Stimulated activated CD8-positive, alpha-beta memory T cell treated with anti-CD3 and anti-CD28 coated beads, Interleukin-15, amount 100 ng/mL, for 4 hours (primary cell): ENCODE data around the gene GALNT10.
"Not testable (repeated sequence)": the region's sequence is repeated elsewhere in the genome, so short reads cannot be mapped to it uniquely, and the experiment has no call there.

Experiments used
- DNase-seq, 2 donors: peaks; one replicate each; pipeline ENCODE4 v3.0.0-alpha.2; 2020; ENCODE audit warnings: low read depth in 2 of 2

GALNT10 gene

DNA sequence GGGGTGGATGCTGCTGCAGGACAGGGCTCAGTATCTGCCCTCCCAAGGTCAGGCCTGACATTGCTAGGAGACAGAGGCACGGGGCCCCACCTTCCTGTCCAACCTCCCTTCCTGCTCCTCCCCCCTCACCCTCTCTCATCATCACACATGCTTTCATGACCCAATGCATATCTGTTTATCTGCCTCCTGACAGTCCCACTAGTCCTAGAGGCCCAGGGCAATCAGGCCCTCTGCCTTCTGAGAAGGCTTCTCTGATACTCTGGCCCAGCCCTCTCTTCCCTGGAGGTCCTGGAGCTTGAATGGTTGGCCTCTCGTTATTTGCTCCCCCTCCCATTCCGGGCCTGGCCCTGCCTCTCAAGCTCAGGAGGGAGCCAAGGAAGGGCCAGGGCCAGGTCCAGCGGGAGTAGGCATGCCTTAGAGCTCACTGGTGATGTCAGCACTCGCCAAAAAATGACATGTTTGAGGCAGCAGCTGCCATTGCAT is 164.6 kb downstream of the GALNT10 start:
- no peak for DNase-seq

DNA sequence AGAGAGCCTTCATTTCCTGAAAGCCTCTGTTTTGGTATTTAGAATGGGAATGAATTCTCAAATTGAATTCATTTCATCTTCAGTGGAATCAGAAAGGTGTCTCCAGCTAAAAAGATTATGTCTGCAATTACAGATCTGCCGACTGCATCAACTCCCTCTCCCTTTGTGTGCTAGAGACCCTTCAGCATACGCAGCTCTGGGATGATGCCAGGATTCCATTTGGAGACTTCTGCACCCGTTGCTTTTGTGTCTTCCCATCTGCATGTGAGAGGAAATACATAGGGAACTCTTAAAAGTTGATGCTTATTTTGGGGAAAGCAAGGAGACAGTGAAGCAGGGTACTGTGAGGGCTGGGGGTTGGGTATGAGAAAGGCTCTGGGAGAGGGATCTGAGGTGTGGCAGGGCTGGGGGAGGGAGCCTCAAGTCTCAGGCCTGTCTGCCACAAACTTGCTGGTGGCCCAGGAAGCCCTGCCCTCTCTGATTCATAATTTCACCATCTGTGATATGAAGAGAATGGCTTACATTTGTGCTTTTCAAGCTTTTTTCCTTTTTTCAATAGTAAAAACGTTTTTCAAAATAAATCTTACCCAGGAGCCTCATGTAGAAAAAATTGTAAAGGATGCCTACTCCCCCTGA is 165.6 kb downstream of the GALNT10 start:
- DNase-seq, result no peak

DNA sequence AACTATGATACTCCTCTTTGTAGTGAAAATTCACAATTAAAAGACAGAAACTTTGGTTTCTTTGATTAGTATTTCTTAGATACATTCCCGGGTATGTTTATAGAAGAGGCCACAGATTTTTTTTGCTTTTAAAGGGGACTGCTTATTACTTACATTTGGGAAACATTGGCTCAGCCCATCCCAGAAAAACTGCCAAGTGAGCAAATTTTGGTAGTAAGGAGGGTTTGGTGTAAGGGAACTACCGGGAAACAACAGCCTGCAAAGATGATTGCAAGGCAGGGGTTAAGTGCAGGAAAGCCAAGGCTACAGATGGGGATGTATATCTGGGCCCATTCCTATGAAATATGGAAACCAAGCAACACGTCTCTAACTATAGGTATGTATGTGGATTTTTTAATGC is 166.4 kb downstream of the GALNT10 start:
- no peak for DNase-seq

DNA sequence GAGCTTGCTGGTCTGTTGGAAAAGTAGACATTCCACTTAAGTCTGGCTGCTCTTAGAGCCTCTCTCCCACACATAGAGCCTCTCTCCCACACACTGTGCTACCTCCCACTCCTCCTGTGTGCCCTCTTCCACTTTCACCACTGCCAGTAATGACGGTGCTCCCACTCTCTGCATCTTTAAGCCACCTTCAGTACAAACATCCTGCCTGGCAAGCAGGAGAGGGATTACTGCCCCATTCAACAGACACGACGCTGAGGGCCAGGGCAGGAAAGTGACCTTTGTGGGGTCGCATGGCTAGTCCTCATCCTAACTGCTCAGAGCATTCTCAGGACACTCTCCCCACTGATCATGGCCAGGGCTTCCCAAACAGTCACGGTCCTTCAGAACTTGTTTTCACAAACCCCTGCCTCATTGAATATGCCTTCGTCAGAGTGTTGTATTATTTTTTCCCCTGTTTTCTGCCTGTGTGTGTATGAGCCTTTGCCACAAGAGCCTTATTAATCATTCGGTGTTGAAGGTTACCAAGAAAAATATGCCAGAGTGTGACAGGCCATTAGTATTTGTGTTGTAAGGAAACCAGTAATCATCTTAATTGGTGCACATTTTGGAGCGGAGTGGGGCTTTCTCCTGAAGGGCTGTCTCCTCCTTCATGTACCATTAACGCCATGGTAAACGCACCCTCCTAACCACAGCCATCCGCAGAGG is 168.1 kb downstream of the GALNT10 start:
- no peak for DNase-seq

DNA sequence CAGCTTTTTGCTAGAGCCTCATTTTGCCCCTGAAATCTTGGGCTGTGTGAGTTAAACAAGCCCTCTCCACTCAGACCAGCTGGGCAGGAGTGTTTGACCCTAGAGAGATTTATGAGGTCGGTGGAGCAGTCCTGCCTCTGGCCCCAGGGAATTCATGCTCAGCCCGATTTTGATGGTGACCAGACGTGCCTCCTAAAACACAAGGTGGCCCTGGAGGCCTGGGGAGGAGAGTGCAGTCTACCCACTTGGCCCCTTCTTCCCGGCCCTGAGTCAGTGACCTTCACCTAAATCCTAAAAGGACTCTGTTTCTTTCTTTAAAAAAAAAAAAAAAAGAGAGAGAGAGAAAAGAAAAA is 168.7 kb downstream of the GALNT10 start:
- no peak for DNase-seq

DNA sequence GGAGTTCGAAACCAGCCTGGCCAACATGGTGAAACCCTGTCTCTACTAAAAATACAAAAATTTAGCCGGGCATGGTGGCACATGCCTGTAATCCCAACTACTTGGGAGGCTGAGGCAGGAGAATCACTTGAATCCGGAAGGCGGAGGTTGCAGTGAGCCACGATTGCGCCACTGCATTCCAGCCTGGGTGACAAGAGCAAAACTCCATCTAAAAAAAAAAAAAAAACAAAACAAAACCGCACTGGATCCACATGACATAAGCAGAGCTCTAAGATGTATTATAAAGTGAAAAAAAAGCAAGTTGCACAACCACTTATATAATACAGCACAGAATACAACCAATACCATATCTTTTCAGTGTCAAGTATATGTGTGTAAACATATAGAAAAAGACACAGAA is 169.7 kb downstream of the GALNT10 start:
- DNase-seq, result not testable (repeated sequence)

DNA sequence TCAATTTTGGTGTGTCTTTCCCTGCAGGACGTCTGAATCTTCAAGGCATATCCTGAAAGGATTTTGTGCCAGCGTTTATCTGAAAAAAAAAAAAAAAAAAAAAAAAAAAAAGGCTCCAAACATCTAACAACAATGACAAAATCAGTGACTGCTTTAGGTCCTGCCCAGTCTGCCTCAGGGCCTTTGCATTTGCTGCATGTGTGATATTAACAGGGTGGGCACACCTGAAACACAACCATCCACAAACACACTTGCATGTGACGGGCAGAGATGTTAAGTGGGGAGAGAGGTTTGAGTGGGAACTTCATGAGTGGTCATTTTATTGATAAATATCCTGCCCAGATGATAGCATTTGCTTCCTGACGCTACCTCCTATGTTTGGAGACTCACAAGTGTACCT is 172.9 kb downstream of the GALNT10 start:
- no peak for DNase-seq

DNA sequence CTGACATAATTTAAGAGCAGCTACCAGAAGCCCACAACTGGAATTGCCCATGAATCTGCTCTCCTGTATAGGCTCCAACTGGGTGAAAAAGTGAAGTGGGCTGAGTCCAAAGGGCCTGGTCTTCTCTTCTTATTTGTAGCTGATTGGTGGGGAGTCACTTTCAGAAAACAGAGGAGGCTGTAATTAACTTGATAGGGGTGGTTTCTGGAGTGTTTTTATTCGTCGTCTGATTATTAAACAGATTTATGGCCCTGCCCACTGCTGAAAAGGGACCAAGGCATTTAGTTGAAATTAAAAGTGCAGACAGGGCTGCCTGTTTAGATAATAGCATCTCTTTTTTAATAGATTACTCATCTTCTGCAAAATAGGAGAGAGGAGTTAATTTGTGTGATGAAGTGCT is 174.2 kb downstream of the GALNT10 start:
- DNase-seq, result no peak

DNA sequence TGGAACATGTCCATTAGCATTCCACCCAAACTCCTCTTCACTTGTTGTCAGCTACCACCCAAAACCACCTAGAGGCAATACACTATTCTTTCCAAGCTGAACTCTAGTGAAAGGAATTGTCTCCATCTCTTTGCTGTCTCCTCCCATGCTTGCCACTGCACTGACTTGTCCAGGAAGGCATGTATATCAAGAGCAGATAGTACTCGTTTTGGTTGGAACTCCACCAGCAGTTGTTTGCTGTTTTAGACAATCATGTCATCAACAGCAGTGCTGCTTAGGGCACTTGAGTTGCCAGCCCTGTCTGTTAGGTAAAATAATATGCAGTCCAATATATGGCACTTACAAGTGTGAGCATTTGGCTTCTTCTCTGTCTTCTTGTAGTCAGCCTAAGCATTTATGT is 175.3 kb downstream of the GALNT10 start:
- no peak for DNase-seq

DNA sequence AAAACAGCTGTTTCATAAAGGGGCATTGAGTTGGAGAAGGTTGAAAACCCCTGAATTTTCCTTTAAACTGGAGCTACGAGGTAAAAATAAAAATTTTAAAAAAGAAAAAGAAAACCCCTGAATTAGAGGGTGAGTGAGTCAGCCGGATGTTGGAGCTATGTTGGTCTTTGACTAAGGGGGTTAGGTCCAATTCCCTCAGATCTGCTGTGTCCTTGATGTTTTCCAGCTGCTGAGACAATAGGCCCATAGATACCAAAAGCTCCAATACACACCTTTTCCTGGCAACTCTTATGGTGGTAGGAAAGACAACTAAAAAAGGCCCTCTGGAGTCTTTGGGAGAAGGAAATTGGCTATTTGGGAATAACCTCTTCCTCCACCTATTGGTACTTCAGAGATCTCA is 175.8 kb downstream of the GALNT10 start:
- no peak for DNase-seq

DNA sequence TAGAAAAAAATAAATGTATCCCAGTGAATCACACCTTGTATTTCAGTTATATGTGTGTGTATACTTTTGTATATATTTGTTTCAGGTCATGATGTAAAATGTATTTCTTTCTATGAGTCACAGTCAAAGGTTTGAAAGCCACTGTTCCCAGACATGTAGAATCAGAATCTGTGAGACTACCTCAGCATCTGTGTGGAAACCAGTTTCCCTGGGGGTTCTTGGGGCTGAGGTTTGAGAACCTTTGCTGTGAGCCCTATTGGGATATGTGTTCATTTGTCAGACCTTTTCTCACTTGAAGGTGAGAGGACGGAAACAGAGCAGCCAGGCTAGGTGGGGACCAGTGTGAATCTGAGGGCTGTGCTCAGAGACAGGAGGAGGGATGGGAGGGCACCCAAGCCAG is 176.6 kb downstream of the GALNT10 start:
- DNase-seq, result no peak

DNA sequence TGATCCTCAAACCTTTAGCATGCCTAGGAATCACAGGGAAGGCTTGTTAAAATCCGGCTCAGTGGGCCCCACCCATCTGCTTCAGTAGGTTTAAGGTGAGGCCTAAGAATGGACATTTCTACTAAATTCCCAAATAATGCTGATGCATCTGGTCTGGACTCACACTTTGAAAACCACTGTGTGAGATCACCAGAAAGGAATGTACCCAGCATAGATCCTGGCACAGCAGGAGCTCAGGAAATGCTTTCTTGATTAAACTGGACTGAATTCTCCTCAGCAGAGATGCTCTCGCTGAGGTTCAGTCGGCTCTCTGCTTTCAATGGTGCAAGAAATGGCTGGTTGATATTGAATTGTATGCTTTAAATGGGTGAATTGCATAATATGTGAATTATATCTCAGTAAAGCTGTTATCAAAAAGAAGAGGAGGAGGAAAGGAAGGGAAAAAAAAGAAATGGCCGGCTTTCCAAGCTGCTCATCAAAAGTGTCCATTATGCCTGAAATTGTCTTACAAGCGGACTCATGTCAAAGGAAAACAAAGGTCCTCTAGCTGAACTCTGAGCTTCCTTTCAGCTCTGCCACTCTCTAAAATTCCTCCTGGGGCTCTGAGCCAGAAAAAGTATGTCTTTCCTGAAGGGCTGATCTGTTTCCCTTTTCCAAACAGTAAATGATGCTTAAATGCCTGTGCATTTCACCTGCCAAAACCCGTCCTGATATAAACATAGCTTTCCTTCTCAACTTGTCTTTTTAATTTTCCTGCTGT is 177.7 kb downstream of the GALNT10 start:
- no peak for DNase-seq

DNA sequence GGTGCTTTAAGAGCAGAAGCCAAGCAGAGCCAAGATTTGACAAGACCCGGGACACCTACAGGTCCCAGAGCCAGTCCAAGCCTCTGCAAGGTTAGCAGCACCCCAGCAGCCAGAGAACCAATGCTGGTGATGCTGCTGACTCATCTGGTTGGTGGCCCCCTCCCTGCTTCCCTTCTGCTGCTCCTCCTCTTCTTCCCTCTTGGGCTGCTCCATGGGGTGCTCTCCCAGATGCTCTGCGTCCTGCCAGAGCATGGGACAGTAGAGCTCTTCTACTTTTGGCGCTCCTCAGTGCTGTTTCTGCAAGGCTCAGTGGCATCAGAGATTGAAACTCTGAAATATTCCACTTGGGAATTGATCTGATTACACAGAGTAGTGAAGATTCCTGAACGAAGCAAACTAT is 179.1 kb downstream of the GALNT10 start:
- DNase-seq, result no peak

DNA sequence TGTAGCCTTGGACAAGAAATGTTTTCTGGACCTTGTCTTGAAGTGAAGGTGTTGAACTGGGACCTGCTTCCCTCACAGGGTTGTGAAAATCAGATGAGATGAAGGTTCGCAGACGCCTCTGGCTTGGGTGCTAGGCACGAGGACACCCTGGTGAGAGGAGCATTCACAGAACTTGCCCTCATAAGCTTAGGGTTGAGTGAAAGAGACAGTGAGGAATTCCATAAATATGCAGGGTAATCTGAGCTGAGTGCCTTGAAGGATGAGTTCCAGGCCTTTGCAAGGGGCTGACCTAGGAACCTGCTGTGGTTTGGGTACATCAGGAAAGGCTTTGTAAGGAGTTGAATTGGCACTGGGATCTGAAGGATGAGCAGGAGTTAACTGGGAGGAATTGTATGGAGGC is 179.6 kb downstream of the GALNT10 start:
- no peak for DNase-seq

DNA sequence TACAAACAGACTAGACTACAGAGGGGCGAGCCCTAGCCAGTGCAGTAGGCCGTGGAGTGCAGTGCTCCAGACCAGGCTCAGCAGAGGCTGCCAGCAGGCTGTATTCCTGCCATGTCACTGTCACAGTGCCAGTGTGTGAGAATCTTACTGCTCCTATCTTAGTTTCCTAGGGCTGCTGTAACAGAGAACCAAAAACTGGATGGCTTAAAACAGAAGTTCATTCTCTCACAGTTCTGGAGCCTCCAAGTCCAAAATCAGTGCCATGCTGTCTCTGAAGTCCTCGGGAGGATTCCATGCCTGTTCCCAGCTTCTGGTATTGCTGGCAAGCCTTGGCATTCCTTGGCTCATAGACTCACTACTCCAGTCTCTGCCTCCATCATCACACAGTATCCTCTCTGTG is 180.3 kb downstream of the GALNT10 start:
- DNase-seq, result no peak

DNA sequence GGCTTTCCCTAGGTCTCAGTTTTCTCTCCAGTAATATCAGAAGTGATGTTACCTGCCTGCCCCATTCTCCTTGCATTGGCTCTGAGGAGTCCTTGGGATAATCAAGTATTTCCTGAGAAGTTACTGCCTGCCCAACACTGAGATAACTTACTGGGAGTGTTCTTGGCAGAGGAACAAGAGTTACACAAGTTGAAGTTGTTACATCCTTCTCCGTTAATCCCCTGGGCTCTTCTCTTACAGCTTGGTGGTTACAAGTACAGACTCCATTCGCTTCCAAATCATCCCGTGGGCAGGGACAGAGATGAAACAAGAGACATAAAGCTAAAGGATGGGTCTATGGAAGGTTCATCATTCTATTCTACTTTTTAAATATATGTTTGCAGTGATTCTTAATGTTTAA is 181.2 kb downstream of the GALNT10 start:
- no peak for DNase-seq

DNA sequence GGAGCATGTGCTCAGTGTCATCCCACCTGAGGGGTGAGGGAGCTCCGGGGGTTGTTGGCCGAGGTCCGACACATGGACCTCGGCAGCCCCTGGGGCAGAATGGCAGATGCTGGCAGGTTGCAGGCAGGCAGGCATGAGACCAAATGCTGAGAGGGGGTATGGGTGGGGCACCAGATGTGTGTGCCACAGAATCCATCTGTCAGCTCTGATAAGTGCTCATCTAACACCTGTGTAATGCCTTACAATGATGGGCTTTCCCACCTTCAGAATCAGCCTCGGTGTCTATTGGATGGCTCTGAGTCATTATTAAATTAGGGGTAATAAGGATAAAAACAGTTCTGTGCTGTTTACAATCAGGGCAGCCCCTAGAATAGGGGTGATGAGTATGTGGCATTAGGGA is 182.1 kb downstream of the GALNT10 start:
- no peak for DNase-seq

DNA sequence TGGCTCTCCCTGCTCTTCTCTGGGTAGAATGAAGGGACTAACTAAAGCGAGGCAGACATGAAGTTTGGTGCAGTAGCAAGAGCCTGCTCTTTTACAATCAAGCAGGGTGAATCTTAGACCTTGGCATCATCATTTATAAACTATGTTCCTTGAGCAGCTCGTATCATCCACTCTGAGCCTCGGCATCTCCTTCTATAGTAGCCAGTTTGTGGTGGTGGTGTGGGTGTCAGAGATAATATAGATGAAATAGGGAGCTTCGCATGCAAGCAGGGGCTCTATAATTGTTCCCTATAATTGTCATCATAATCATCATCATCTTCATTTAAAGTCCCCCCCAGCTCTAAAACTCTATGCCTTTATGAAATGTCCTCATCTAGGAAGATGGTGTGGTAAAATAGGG is 182.8 kb downstream of the GALNT10 start:
- DNase-seq, result no peak

DNA sequence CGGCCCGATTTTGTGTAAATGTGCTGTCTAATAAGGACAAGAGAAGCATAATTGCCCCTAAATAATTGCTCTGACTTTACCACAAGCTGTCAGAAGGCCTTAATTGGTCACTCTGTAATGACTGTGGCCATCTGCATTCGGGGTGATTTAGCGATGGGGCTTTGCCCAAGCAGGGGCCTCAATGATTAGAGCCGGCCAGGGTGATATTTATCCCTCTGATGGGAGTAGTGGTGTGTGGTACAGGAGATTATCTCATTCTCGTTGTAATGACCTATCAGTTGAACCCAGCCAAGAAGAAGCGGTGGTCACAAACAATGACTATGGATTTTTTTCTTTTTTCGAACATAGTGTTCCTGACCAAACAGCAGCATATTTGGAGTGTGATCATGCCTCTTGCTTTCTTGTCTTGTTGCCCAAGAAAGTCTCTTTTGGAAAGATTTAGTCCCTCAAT is 183.2 kb downstream of the GALNT10 start:
- no peak for DNase-seq

DNA sequence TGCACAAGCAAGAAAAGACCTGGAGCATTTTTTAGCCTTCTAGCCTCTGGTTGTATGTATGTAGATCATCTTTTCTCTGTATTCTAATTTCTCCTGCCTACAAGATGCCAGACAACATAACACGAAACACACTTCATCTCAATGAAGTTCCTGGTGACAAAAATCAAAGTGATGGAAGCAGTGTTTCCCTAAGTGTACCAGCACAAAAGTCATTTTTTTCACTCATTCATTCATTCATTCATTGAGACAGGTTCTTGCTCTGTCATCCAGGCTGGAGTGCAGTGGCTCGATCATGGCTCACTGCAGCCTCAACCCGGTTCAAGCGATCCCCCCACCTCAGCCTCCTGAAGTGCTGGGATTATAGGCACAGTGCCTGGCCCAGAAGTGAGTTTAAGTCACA is 183.7 kb downstream of the GALNT10 start:
- no peak for DNase-seq

DNA sequence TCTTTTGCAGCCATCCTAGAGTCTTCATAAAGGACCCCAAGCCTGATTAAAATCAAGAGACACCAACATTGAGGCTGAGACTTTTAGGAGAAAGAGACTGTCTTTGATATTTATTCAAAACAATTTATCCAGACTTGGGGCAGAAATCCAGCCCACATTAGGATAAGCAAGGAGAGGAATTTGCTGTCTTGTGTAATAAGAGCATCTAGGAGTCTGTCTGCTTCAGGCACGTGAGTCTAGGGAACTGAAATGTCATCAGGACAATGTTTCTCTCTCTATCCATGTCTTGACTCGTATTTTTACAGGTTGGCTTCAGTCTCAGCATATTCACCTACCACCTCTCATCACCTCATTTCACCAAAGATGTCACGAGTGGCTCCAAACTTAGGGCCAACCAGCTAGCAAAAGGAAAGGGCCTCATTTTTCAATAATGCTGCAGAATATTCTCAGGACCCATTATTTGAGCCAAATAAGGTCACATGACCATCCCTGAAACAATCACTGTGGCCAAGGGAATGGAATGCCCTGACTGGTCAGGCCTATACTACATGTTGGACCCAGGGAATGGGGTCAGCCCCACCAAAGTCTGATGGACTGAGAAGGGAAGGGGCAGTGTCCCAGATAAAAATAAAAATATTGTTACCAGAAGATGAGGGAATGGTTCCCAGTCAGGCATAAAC is 184.9 kb downstream of the GALNT10 start:
- DNase-seq, result no peak

DNA sequence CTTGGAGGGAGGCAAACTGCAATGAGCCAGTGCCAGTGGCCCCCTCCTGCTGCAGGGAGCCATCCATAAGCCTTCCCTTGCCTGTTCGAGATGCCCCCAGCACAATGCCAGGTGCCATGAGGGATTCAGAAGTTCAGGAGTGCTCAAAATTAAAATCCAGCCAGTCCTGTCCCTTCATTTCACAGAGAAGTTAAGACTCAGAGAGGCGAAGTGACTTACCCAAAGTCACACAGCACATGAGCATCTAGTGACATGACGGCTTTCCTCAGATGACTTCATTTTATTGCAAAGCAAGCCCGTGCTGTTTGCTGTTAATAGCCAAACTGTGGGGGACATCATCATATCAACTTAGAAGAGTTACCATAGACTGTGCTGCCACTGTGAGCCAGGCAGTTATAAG is 185.9 kb downstream of the GALNT10 start:
- no peak for DNase-seq
